Measurements from ENCODE around the gene TESK2.

- no peak for TF ChIP-seq CTCF (IDR thresholded peaks at IDR 0.05)
- TF ChIP-seq EZH2phosphoT487 (IDR thresholded peaks at IDR 0.05) = no peak
These were observed 142.4 kb downstream of the TESK2 start for GRCh38 chr1:45348609-45348965.
